GM19328 (cell line): Measurements from ENCODE around the gene IL11RA.

Experiments
- ATAC-seq: cut with Tn5 transposase; IDR thresholded peaks from one replicate; pipeline ENCODE4 v1.9.1; 2021; ENCODE audit warnings: mild to moderate bottlenecking, moderate library complexity; ENCODE audit not compliant: unreplicated experiment

IL11RA gene

DNA sequence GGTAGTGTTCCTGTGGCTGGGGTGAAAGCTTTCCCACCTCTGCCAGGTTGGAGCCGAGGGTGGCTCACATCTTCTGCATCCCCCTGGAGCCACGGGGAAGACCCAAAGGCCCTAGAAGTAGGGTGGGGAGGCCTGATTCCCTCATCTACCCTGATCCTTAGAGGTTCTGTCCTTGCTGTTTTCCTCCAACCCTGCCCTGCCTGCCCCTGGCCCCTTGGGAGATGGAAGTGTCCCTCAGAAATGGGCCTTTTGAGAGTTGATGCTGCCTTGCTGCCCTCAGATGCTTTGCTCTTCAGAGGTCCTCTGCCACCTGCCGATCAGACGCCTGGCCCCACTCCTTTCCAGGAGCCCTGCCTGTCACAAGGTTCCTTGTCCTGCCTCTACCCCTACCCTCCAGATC lies 32.8 kb downstream of the IL11RA start:
- no peak for ATAC-seq

DNA sequence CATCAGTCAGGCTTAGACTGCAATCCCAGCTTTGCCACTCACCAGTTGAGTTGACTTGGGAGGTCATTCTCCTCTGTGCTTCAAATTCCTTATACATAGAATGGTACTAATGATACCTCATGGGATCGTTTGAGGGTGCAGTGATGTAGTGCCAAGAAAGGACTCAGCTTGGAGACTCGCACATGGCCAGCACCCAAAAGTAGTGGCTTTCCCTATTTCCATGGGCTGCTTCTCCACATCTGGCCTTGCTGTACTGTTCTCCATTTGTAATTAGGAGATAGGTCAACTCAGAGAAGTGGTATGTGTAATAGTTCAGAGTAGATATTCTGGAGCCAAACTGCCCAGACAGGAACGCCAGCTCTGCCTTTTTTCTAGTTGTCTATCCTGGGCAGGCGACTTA lies 33.6 kb downstream of the IL11RA start:
- ATAC-seq: no peak

DNA sequence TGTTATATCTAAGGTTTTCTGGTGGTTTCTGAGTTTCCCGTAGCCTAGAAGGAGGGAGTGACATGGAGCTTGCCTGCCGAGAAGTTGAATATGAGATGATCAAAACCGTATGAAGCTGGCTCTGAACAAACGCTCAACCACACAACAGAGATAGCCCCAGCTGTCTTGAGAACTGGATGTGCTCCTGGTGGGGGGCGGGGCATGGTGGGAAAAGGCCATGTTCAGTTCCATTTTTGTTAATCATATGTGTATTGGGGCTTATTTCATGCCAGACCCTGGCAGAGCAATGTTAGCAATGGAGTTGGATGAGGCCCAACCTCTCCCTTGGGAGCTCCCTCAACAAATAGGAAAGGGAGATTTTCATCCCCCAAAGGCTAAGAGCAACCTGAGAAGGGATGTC lies 34.2 kb downstream of the IL11RA start:
- ATAC-seq: no peak

DNA sequence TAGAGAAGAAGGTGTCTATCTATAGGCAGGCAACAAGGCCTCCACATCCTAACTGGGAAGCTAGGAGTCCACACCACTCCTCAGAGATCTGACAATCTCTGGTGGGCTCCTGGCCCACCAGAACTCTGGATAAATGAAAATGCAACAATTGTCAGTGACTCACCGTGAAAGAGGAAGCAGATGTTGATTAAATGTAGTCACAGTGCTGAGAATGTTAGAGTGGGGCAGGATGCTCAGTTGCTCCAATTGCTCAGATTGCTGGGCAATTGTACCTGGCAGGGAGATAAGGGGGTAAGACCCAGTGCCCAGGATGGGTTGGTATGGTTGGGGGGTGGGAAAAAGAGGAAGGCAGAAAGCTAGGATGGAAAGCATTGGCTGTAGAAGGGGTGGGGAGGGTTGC lies 34.7 kb downstream of the IL11RA start:
- ATAC-seq: no peak

DNA sequence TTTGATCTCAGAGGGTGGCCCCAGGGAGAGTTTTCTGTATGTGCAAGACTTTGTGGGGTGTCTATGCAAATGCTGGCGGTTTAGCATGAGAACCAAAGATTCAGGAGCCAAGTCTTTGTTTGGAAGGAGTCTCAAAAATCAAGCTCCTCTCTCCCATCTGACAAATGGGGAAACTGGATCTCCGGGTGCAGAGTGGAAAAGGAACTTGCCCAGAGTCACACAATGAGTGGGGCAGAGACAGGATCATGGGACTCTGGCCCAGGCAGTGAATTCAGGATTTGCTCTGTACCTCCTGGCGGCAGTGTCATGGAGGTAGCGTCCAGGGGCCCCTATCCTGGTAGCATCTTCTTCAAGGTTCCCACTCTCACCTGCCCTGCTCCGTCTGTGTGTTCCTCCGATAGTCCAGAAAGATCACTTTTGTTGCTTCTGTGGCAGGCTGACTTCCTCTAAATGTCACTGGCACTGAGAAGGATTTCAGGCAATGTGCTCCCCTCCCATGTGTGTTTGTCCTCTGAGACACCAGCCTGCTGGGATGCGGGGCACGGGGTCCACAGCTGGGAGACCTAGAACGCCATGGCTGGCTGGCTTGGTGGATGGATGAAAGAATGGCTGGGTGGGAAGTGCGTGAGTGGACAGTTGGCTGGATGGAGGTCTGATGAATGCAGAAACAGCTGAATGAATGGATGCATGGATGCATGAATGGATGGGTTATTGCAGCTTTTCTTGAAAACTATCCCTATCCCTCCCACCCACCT lies 35.5 kb downstream of the IL11RA start:
- ATAC-seq: no peak

DNA sequence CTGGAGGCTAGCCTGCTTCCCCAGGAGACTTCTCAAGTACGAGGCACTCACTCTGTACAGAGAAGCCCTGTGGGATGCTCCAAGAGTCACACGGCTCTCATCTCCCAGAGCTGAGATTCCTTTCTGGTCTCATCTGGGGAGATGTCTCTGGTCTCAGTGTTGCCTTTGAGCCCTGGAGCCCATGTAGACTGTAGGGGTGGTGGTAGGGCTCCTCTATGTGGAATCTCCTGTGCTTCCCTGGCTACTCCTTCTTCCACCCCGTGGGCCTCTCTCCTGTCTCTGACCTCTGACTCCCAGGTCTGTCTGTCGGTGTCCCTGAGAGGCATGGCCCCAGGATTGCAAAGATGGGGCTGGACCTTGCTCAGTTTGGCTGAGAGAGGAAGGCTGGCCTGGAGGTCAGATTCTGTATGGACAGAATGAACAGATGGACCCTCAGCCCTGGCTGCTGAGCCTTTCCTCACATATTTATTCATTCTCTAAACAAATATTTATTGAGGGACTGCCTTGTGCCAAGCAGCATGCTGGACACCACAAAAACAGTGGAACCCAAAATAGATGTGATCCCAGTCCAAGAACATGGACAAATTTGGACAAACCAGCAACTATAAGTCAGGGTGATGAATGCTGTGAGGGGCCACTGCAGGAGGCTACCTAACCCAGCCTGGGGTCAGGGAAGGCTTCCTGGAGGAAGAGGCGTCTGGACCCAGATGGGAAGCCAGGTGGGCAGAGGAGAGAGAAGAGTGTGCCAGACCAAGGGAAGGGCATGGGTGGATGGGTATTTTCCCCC lies 36.5 kb downstream of the IL11RA start:
- ATAC-seq: no peak

DNA sequence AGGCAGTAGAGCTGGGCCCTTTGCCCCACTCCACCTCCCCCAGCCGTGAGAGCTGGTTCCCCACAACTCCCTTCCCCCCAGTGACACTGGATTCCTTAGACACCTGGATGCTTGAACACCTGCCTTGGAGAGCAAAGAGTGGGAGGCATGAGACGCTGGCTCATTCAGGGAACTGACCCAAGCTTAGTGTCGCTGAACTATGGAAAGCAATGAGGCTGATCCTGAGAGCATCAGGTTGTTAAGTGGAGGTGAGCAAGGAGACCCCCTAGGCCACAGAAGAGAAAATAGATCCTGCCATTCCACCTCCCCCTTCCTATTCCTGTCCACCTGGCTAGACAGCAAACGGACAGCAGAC lies 37.1 kb downstream of the IL11RA start:
- no peak for ATAC-seq

DNA sequence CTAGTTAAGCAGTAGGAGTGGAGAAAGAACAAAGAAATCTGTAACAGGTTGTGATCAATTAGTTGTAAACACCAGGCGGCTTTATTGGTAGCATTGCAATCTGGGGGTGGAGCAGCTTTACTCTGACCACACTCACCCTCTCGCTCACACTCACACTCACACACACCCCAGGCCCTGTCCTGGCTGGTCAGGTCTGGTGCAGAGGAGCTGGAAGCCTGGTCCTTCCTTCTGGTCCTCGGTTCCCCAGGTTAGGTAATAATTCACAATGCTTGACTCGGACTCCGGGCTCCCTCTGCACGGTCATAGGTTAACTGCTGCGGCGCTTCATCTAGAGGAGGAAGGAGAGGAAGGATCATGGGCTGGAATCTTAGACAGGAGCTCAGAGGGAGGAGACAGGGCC lies 37.5 kb downstream of the IL11RA start:
- ATAC-seq: no peak

DNA sequence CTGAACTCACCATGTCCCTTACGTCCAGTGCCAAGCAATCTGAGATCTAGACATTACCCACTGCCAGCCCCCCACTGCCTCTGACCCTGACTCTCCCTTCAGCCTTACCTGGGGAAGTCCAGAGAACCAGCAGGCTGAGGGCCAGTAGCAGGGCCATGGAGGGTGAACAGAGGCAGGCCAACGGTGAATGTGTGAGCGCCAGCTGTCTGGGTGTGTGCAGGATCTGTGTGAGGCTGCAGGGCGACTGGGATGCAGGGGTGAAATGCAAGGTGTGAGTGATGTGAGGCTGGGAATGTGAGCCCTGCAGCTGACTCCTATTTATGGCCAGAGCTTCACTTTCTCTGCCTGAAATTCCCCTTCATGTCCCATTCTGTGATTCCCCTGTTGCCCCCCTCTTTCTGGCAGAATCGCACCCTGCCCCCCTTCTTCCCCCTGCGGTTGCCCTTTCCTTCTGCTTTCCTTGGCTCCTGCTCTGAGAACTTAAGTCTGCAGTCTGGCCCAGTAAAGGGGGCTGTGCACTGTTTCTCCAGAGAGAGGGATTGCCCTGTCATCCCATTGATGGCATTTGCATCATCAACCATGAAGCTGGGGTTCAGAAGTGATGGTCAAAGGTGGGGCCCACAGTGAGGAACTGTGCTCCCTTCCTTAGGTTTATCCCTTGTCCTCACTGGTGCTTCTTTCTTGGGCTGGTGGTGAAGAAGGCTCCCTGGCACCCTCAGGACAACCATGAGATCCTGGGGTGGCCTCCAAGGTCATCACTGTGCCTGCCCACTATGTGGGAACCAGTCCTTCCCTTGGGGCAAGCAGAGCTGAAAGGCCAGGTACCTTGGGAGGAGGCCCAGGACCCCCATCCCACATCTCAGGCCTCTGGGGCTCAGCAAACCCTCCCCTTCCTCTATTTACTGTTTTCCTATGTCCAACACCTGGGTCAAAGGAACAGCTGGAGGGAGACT lies 39.3 kb downstream of the IL11RA start, which contains the start of gene CCL19:
Gene CCL19 (minus strand): TSS at position 294 of the 953 bp plus-strand sequence. CDS start 137 bp downstream, at position 157.
- ATAC-seq: no peak

DNA sequence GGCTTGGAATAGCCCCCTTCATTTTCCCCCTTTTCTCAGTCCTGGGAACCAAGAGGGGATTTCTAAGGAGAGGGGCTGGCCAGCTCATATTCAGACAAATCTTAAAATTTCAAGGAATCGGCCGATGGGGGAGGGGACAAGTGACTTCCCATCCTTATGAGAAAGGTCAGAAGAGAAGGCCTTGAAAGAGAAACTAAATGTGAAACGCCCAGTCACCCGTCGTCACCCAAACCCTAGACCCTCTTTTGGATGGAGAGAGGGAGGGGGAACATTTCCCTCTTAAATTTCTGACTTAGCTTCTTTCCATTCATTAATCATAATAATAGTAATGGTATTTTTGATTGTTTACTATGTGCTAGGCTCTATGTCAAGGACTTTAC lies 39.9 kb downstream of the IL11RA start:
- ATAC-seq: no peak

DNA sequence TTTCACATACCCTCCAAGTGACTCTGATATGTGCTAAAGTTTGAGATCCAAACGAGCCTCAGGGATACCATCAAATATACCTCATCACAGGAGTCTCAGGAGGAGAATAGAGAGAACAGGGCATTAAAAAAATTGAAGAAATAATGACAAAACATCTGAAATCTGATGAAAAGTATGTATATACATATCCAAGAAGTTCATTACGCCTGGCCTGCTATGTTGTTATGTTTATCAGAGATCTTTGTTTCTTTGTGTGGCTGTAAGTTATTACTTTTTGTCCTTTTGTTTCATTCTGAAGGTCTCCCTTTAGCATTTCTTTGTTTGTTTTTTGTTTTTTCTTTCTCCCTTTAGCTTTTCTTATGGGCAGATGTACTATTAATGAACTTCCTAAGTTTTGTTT lies 41.6 kb downstream of the IL11RA start:
- ATAC-seq: no peak

DNA sequence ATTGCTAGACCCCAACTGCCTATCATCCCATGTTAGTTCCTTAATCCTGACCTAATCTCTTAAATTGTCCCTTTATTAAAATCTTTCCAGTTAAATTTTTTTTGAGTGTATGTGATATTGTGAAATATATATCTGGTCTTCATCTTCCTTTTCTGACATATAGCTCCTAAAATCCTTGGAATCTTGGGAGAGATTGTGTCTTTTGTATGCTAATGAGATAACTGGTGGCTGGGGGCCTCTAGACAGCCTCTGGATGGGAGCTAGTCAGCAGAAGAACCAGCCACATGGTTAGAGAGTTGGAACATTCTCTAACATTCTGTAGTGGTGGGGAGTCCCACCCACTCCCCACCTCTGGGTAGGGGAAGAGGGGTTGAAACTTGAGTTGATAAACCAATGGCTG lies 42.8 kb downstream of the IL11RA start:
- no peak for ATAC-seq

DNA sequence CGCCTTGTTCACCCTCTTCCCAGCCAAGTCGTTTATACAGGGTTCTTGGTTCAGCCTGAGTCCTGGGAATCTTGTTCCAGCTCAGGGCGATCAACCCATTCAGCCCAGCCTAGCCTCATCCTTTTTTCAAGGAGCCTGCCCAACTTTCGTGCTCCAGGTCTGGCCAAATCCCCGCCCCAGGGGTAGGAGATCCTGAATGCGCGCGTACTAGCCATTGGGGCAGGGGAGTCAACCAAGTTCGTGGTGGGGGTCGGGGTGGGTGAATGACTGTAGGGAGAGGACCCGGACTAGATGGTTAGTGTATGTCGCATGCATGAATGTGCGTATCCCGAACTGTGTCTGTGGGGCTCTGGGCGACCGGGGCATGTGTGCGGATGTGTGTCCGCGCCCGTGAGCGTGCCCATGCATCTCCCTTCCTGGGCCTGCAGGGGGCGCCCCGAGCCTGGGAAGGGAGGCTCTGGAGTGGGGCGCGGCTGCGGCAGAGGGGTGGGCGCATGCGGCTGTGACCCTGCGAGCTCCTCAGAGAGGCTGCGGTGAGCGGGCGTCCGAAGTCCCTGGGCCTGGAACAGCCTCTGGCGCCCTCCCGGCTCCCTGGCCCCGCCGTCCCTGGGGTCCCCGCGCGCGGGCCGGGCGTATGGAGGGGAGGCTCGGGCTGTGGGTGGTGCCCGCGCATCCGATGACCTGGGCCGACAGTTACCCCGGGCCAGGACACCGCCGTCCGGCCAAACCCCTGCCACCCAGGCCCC lies 49.2 kb downstream of the IL11RA start:
- no peak for ATAC-seq

DNA sequence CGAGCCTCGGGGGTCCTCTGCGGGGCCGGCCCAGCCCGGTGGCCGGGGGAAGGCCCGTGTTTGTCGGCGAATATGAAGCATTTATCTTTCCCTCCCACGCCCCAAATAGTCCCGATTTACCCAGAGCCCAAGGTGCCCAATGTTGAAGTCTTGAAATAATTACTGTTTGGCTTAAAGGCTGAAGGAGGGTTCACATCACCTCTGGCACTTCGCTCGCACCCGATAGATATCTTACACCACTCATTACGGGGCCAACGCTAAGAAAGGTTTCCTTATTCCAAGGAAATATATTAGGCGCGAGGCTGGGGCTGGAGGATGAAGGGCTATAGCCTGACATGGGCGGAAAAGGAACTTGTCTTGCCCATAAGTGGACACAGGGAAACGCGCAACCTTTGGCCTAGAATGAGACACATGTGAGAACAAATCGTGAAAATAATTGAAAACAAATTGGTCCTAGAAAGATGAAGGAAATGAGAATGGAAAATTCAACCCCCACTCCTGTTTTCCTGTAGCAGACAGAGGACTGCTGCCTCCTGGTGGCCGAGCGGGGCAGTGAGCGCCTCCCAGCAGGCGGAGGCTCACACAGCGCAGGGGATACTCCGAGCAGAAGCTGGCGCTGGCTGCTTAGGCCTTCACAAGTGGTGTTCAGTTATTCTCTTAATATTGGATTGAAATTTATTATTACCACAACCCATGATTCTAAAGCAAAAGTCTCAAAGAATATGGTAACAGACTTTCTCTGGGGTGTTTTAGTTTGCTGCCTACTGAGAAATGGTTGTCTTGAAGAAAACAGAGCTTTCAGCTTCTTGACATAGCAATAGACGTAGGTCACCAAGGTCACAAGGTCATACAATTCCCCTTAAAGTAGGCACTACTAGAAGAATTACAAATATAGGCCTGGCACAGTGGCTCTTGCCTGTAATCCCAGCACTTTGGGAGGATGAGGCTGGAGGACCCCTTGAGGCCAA lies 50.1 kb downstream of the IL11RA start:
- no peak for ATAC-seq

DNA sequence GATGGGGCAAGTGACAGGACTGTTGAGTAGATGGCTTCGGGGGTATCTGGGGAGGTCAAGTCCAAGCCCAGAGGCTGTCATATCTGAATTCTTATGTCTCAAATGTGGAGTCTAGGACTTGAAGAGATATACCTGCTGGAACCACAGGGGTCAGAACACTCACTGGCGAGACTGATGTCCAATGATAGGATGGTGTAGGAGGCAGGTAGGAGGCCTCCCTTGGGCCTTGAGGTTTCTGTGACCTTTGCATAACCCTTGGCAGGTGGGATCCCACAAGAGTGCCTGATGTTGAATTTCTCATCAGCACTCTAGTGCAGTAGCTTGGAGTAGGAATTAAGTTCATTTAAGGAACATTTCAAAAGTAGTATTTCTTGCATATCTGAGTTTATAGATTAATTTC lies 55.1 kb downstream of the IL11RA start:
- no peak for ATAC-seq

DNA sequence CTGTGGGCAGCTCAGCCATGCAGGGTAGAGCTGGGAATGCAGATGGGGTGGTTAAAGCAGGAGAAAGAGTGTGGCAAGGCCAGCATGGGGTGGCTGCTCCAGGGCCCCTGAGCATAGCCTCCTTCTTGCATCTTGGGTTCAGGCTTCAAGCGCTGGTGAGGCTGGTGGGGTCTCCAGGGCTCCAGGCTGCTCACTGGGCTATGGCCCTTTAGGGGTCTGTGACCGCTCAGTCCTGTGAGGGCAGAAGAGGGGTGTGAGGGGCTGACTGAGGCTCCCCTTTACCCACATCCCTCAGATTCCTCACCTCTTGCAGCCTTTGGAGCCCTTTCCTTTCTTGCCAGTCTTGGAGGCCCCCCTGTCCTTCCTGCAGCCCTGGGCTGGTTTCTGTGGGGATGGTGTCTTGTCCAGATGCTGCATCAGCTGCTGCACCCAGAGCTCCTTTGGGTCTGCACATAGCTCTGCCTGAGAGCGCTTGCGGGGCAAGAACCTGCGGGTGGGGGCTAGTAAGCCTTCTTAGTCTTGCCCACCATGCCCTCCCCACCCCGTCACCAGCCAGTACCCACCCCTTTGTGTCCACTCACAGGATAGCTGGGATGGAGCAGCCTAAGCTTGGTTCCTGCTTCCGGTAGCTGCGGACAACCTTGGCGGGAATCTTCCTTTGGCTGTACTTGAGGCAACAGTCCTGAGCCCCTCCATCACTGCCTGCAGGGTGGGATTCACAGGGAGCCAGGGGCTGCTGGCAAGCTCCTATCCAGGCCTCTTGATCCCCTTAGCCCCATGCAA lies 57.4 kb downstream of the IL11RA start:
- no peak for ATAC-seq

DNA sequence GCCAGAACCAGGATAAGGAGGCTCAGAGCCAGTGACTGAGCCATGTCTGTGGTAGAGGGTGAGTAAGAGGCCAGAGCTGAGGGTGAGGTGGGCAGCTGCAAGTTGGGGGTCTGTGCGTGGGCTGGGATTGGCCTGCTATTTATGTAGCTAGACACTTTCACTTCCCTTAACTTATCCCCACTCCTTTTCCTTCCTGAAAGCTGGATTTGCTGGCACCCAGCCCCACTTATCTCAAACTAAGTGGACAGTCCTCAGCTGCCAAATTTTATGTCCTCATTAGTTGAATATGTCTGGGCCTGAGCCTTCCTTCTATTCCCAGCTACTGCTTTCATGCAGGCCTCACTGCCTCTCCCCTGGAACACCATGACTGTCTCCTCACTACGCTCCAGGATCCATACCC lies 58.0 kb downstream of the IL11RA start, which contains the start of gene CCL21:
Gene CCL21 (minus strand): TSS at position 114 of the 400 bp plus-strand sequence. CDS start 70 bp downstream, at position 44.
- no peak for ATAC-seq
